Measurements from ENCODE around the gene PHF2. TPM values are rescaled to one million over a fixed set of nuclear protein-coding genes. Genes with fewer than 3 reads are reported as not detected.

The PHF2 gene
- polyA plus RNA-seq (ENCODE audit: insufficient read length in 3 of 3): 10 to 100 TPM; 34.4 to 42.1 (median 39.2) TPM
- long read RNA-seq, donor 1, full-length matches to known transcripts: 1 of 1 reads
- long read RNA-seq, donor 1, partial matches to known transcripts: 0 of 1 reads
- long read RNA-seq, donor 1, other reads (novel, unspliced or antisense): 0 of 1 reads
- long read RNA-seq, donor 2: 0 reads
- long read RNA-seq, donor 3: 0 reads
- long read RNA-seq, donor 4, partial matches to known transcripts: 21 of 21 reads
- long read RNA-seq, donor 4, other reads (novel, unspliced or antisense): 0 of 21 reads
- long read RNA-seq, donor 5: 0 reads
- long read RNA-seq, donor 6: 0 reads
- long read RNA-seq, donor 7, partial matches to known transcripts: 38 of 38 reads
- long read RNA-seq, donor 7, other reads (novel, unspliced or antisense): 0 of 38 reads
- long read RNA-seq, donor 8: 0 reads
- long read RNA-seq, donor 9, full-length matches to known transcripts: 1 of 1 reads
- long read RNA-seq, donor 9, partial matches to known transcripts: 0 of 1 reads
- long read RNA-seq, donor 9, other reads (novel, unspliced or antisense): 0 of 1 reads
- long read RNA-seq, donor 10: 0 reads
- long read RNA-seq, donor 11, partial matches to known transcripts: 14 of 14 reads
- long read RNA-seq, donor 11, other reads (novel, unspliced or antisense): 0 of 14 reads
- long read RNA-seq, donor 12: 0 reads
- long read RNA-seq, donor 13, partial matches to known transcripts: 16 of 16 reads
- long read RNA-seq, donor 13, other reads (novel, unspliced or antisense): 0 of 16 reads
- long read RNA-seq, donor 14: 0 reads
- long read RNA-seq, donor 15: 0 reads
- long read RNA-seq, donor 16: 0 reads

GRCh38 chr9:93576258-93577077, at the start of gene PHF2:
Gene PHF2 (plus strand): TSS chr9:93576584. CDS start chr9:93576774, 190 bp downstream.
- DNase-seq: no peak

DNA sequence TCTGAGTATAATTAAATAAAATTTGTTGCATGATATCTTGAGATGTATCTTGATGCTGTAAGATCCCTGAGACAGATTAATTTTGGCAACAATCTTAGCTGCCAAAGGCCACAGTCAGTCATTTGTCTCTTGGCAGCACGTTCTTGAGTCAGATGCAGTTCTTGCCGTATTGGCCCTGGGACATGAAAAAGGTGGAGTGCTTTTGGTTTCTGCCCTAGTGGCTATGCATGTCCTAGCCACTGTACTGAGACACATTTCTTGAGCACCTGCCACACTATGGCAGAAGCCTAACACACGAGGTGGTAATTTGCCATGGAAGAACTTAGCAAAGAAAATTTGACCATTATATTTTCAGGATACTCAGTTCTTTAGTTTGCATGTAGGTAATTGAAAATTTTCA, 45.0 kb upstream of the PHF2 start:
- no peak for DNase-seq

DNA sequence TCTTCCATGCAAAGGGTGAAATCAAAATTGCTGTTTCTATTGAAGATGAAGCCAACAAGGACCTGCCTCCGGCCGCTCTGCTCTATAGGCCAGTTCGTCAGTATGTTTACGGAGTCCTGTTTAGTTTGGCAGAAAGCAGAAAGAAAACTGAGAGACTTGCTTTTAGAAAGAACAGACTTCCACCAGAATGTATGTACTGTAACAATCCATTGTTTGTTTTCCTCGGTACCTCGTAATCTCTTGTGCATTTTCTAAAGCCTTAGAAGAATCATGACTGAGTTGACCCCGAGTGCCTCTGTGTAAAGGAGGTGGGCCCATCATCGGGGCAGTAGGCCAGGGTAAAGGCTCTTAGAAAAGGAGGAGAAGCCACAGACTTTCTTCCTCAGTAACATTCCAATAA, 44.2 kb upstream of the PHF2 start:
- peak; percentile 4 for DNase-seq

- no peak for DNase-seq
Observed at GRCh38 chr9:93533863-93534262, 42.5 kb upstream of the PHF2 start.

DNA sequence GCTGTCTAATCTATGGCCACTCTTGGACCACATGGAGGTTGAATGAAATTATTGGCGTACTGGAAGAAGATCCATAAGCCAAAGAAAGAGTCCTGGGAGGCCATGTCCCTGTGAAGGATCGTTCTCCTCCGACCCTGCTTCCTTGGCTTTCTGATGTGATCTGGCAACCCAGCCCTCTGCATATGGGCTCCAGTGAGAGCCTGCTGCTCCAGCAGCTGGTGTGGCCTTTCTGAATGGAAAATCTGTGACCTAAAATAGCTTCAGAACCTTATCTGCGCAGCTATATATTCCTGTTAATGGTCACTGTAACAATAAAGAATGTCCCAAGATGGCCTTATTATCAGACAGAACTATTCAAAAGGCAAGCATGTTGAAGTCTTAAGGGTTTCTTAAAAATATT, 40.2 kb upstream of the PHF2 start:
- no peak for DNase-seq

- no peak for DNase-seq
Observed at GRCh38 chr9:93536874-93537273, 39.5 kb upstream of the PHF2 start.

DNA sequence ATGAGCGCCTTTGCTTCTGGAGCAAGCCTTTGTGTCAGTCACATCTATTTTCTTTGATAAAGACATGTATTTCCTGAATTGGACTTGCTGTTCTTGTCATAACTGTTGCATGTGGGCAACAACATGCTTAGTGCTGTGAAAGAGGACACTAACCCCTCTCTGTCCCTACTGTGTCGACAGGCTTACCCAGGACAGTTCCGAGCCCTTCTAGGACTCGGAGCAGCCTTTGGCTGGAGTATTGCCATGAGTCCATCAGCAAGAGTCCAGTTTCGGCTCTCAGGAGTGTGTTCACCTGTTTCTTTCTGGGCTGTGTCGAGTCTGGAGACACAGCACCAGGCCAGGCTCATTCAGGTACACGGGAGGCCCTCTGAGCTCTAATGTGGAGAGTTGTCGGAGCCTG, 36.1 kb upstream of the PHF2 start:
- no peak for DNase-seq

GRCh38 chr9:93541005-93541404, 35.4 kb upstream of the PHF2 start:
- no peak for DNase-seq

- no peak for DNase-seq
Observed at GRCh38 chr9:93541581-93542349, 34.6 kb upstream of the PHF2 start.

- DNase-seq: no peak
Observed at GRCh38 chr9:93543117-93543516, 33.3 kb upstream of the PHF2 start.

GRCh38 chr9:93546356-93546755, 30.0 kb upstream of the PHF2 start:
- no peak for DNase-seq

- peak; percentile 37 for DNase-seq
Observed at GRCh38 chr9:93549611-93550010, 26.8 kb upstream of the PHF2 start.

DNA sequence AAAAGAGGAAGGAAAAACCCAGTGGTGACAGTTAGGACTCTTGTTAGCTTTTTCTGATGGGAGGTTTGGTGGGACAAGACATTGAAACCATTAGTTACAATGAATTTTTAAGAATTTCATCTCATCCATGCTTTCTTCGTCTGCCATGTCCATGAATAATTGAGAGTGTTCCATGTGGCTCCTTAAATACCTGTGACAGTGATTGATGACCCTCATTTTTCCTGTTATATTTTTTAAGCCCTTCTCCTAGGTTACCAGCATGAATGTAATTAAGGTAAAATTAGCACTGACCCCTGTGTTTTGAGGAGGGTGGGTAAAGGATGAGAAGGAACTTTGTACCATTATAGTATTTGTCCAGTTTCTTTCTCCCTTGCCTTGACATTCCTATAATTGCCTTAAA, 23.5 kb upstream of the PHF2 start:
- no peak for DNase-seq

DNA sequence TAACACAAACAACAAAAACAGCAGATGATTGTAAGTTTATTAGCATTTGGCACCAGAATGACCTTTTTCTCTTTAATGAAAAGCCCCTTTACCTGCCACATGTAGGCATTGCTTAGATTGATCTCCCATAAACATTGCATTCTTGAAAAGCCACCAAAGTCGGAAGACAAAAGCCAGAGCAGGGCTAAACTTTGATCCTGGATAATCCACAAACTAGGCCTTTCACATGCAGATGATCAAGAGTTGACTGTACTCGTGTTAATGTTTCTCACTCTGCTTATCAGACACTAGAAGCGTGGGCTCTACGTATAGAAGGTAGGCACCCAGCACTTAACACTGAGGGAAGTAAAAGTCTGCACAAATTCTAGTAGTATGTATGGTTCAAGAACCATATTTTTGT, 21.0 kb upstream of the PHF2 start:
- no peak for DNase-seq

DNA sequence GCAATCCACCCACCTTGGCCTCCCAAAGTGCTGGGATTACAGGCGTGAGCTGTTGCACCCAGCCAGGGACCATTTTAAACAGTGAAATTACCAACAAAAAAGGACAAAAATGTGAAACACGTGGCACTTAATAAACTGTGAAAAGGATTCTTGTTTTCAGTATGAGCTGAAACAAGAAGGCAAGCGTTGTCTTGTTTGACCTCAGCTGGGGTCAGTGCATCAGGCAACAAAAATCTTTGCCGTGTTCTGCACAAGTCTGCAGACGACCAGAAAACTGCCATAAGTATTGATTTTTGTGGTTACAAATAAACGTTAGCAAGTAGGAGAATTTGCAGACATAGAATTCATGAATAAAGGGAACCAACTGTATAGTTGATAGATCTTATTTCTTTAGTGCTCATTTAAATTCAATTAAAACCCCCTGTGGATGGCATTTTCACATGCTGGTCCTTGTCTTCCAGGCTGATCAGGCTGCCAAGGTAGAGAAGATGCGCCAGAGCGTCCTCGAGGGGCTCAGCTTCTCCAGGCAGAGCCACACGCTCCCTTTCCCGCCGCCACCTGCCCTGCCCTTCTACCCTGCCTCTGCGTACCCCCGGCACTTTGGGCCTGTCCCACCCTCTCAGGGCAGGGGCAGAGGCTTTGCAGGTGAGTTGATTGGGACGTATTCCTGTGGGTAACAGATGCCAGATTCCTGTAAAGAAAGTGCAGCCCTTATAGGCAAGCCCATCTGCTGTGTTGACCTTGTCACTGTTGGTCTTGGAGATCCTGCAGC, 18.8 kb upstream of the PHF2 start:
- DNase-seq: no peak

- no peak for DNase-seq
Observed at GRCh38 chr9:93558503-93558902, 17.9 kb upstream of the PHF2 start.

GRCh38 chr9:93560991-93561390, 15.4 kb upstream of the PHF2 start:
- no peak for DNase-seq

DNA sequence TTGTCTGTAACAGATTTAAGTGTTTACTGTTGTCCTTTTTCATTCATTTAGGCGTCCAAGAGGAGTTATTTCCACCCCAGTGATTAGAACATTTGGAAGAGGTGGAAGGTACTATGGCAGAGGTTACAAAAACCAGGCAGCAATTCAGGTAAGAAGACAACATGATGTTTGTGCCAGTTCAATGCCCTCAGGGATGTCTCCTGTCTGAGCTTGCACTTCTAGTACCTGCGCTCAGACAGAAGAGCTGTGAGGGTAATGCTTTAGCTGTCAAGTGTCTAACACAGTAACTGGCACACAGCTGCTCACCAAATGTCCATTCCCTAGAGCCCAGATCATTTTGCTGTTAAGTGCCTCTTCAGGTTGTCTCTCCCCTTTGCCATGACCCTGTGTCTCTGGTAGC, 14.2 kb upstream of the PHF2 start:
- DNase-seq: no peak

DNA sequence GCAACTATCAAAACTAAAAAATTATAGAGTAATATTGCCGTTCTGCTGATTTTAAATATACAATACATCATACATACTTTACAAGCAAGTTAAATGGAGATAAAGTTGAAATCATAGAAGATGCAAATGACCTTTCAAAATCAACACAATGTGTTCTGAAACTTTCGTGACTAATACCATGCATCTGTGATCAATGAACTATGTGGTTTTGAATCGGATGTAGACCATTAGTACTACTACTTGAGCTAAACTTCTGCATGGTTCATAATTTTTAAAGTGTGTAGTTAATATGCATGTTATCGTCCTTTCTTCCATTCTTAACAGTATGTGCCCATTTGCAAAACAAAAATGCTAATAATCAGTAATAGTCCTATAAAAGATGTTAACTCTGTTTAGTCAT, 11.3 kb upstream of the PHF2 start:
- no peak for DNase-seq

GRCh38 chr9:93566408-93567270, 9.7 kb upstream of the PHF2 start:
- peak; percentile 96 for DNase-seq
